Effector CD8-positive, alpha-beta T cell (primary cell): ENCODE measurements around the gene CTNNBIP1.
"Not testable (repeated sequence)": the region's sequence is repeated elsewhere in the genome, so short reads cannot be mapped to it uniquely, and the experiment has no call there.

Source experiments
- DNase-seq: peaks from one replicate; lab custom pipeline; 2025; lab: John Stamatoyannopoulos, UW

The CTNNBIP1 gene

GRCh38 chr1:9827558-9828185 lies 82.4 kb downstream of the CTNNBIP1 start:
- no peak for DNase-seq

DNA sequence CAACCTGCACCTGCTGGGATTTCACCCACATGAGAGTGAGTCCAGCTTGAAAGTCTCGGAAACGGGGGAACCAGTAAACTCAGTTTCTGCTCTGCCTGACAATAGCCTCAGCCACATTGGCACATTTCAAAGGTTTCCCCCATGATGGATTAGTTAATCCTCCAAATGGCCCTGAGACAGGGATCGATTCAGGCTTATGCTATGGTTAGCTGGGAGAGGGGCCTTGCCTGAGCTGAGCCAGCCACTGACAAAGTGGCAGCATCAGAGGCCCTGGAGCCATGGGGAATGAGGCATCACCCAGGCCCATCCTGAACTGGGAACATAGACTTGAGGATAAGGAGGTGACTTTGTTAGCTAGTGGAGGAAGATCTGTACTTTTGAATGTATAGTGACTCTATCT lies 83.5 kb downstream of the CTNNBIP1 start:
- DNase-seq: no peak

DNA sequence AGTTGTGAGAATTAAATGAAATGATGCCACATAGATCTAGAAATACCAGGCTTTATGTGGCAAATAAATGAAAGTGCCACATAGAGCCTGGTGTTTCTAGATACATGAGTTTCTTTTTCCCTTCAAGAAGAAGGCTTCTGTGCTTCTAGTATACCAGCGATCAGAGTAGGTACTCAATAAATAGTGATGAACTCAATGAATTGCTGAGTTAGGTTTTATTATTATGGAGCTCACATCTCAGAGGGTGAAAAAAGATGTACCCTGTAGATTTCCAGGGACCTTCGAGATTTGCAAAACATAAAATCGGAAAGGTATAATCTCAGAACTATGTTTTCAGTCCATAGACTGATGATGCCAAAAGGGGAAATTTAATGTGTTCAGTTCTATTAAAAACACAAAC lies 84.0 kb downstream of the CTNNBIP1 start:
- DNase-seq: no peak

- DNase-seq: peak; percentile 11
Measured at GRCh38 chr1:9825093-9826074, 84.7 kb downstream of the CTNNBIP1 start.

DNA sequence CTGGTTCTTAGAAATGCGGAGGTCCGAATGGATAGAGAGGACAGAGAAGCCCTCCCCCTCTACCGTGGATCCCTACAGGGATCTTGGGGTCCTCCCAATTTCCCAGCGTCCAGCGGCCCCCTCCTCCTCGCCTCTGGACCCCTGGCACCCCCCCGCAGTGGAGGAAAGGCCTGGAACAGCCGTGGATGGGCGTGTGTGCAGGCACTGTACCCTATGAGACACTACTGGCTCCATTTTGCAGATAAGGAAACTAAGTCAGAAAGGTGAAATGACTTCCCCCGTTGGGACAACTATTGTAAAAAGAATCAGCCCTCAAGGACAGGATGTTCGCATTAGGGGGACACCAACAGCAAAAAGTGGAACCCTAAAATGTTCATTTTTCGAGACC lies 85.4 kb downstream of the CTNNBIP1 start:
- DNase-seq: no peak

GRCh38 chr1:9823943-9824701 lies 85.9 kb downstream of the CTNNBIP1 start, which contains the start of gene CLSTN1:
Gene CLSTN1, minus strand, starts transcription at chr1:9823965. Its CDS starts 232 bp downstream, at chr1:9823733.
- peak; percentile 73 for DNase-seq

DNA sequence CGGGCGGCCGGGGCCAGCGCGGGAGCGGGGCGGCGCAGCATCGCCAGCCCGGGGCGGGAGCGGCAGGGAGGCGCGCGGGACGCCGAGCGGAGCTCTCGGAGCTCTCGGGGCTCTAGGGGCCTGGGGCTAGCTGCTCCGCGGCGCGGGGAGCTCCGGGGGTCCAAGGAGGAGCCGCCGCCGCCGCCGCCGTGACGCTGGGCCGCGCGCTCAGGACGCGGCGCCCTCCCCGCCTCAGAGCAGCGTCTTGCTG lies 86.5 kb downstream of the CTNNBIP1 start:
- no peak for DNase-seq

DNA sequence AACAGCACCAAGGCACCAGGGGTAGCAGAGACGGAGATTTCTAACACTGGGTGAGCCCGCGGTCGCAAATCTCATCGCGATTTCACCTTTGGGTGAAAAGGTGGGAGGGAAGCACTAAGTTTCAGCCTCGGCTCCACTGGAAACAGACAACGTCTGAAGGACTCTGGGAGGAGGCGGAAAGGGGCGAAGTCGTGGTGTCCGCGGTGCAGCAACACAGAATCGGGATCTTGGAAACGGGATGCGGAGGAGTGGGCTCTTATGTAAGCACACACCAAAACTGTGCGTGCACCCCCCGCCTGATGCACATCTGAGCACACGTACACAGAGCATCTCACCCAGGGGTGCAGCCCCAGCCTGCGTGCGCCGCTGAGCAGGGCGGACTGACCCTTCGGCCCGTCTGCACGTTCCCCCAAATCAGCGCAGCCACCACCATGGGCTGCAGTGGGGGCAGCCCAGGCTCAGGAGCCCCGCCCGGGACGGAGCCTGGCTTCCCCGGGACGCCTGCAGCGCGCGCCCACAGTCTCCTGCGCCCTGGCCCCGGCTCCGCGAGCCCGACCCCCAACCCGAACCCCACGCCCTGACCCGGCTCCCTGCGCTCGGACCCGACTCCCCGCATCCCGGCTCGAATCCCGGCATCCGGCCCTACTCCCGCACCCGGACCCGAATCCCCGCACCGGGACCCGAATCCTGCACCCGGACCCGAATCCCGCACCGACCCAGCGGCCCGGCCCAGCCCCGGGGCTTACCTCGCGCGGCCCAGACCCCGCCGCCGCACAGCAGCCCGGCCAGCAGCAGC lies 87.0 kb downstream of the CTNNBIP1 start:
- DNase-seq: no peak

DNA sequence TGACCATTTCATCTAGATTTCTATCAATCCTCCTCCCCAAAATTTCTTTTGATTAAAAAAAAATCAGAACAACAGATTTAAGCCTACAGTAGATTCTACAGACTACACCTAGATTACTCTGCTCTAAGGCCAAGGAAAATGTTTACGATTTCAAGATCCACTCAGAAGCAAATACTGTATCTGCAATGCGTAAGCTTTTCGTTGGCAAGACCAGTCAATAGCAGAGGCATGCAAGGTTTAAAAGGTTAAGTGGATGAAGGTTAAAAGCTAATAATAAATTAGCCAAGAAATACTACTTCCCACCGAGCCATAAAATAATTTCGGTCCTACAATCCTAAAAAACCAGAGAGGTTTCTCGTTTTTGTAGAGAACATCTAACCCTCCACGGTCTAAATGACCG lies 87.6 kb downstream of the CTNNBIP1 start:
- DNase-seq: no peak

DNA sequence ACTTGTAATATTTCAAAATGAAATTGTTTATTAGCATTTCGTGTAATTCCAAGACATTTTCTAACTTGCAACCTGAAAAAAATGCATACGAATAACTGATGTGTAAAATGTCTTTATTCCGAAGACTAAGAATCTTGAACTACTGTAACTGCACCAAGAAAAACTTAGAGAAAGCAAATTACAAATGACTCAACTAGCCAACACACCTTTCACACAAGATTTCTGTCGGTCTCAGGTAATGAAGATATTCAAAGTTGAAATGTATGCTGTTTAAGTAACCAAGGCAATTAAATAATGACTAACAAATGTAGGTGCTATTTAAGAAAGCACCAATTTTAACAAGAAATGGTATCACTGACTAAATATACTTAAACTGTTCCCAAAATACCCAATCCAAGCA lies 88.4 kb downstream of the CTNNBIP1 start:
- DNase-seq: no peak

DNA sequence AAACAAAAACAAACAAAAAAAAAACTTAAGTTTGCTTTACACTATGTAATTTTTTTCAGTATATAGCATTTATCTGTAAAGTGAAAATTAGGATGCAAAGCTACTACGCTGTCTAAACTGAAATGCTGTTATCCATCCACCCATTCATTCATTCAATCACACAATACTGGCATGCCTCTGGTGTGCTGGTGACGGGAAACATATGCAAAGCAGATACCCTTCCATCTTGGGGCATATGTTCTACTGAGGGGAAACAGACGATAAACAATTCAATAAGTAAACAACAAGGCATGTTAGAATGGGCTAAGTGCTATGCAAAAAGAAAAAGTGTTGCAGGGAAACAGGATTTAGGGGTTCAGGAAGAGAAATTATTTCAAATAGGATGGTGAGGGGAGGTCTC lies 89.5 kb downstream of the CTNNBIP1 start:
- no peak for DNase-seq

DNA sequence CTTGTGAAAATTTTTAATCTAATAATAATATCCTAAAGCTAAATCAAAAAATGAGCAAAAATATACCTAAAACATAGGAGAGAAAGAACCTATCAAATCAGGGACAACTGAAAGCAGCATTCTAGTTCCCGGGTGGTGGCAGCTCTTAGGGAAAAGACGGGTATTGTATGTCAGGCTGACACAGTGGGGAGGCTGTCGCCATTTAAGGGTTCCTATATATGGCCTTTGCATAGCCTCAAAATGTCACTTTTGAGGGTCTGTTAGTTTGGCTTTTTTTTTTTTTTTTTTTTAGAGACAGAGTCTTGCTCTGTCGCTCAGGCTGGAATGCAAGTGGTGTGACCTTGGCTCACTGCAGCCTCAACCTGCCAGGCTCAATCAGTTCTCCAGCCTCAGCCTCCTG lies 92.3 kb downstream of the CTNNBIP1 start:
- DNase-seq: no peak

DNA sequence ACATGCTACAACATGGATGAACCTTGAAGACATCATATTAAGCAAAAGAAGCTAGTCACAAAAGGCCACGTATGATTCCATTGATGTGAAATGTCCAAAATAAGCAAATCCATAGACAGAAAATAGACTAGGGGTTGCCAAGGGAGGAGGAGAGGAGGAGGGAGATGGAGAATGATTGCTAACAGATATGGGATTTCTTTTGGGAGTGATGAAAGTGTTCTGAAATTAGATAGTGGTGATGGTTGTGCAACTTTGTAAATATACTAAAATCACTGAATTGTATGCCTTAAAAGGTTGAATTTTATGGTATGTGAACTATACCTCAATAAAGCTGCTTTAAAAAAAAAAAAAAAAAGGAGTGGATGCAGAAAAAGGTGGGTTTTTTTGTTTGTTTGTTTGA lies 93.9 kb downstream of the CTNNBIP1 start:
- no peak for DNase-seq

GRCh38 chr1:9815150-9815549 lies 94.9 kb downstream of the CTNNBIP1 start:
- DNase-seq: no peak

DNA sequence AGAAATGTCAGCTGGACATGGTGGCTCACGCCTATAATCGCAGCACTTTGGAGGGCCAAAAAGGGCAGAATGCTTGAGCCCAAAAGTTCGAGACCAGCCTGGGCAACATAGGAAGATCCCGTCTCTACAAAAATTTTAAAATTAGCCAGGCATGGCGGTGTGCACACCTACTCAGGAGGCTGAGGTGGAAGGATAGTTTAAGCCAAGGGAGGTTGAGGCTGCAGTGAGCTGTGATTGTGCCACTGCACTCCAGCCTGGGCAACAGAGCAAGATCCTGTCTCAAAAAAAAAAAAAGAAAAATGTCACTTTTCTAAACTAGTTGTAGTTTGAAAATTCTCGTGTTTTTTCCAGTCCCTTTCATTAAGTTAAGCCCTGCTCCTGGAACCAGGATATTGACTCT lies 95.5 kb downstream of the CTNNBIP1 start:
- no peak for DNase-seq

- no peak for DNase-seq
Measured at GRCh38 chr1:9811239-9811966, 98.7 kb downstream of the CTNNBIP1 start.

GRCh38 chr1:9809100-9809510 lies 101.0 kb downstream of the CTNNBIP1 start:
- no peak for DNase-seq

GRCh38 chr1:9808459-9808858 lies 101.6 kb downstream of the CTNNBIP1 start:
- no peak for DNase-seq

GRCh38 chr1:9807541-9807940 lies 102.5 kb downstream of the CTNNBIP1 start:
- no peak for DNase-seq

GRCh38 chr1:9805972-9806371 lies 104.1 kb downstream of the CTNNBIP1 start:
- not testable (repeated sequence) for DNase-seq

- DNase-seq: no peak
Measured at GRCh38 chr1:9805006-9805508, 105.0 kb downstream of the CTNNBIP1 start.
